GM12878 (cell line): Measurements from ENCODE around the gene PAX5. TPM values are rescaled to one million over a fixed set of nuclear protein-coding genes. Genes with fewer than 3 reads are reported as not detected.

Experiments used
- CEBPZ ChIP-seq: fragments of 150-350 bp; IDR thresholded peaks from 2 replicates; pipeline ENCODE4 v1.6.1; 2016; ENCODE audit warnings: low read depth, low read length
- CHD1 ChIP-seq: IDR thresholded peaks from 2 replicates; pipeline ENCODE4 v1.6.1; 2012; ENCODE audit warnings: low read depth, low read length, improper control_type of control experiment
- CREB1 ChIP-seq: IDR thresholded peaks from 2 replicates; pipeline ENCODE4 v1.6.1; 2012; ENCODE audit warnings: low read depth, mild to moderate bottlenecking, inconsistent platforms
- EP300 ChIP-seq, 2 experiments: fragments of 150-350 bp in 1 of 2; IDR thresholded peaks; 2 replicates each; pipeline ENCODE4 v1.6.1; 2011 to 2012; ENCODE audit warnings: low read depth in 2 of 2, low read length in 2 of 2, borderline replicate concordance in 1 of 2, improper control_type of control experiment in 1 of 2, inconsistent platforms in 1 of 2; ENCODE audit not compliant: control insufficient read depth in 1 of 2
- EZH2 ChIP-seq: IDR thresholded peaks from 2 replicates; pipeline ENCODE4 v1.6.1; 2012; ENCODE audit warnings: low read depth, mild to moderate bottlenecking, control low read depth, inconsistent platforms, low read length, borderline replicate concordance; ENCODE audit not compliant: control insufficient read depth
- FOS ChIP-seq: IDR thresholded peaks from 3 replicates; pipeline ENCODE4 v1.6.1; 2011; ENCODE audit warnings: borderline replicate concordance; ENCODE audit not compliant: insufficient read length; ENCODE audit errors: extremely low read depth
- FOXM1 ChIP-seq: IDR thresholded peaks from 2 replicates; pipeline ENCODE4 v1.6.1; 2012; ENCODE audit warnings: low read depth, mild to moderate bottlenecking, inconsistent platforms, low read length, moderate library complexity
- HDAC2 ChIP-seq: fragments of 200-600 bp; sonication (generic); IDR thresholded peaks from 2 replicates; pipeline ENCODE4 v1.6.1; 2017
- IKZF1 ChIP-seq: fragments of 450-650 bp; conservative IDR thresholded peaks from 2 replicates; pipeline ENCODE4 v1.6.1; 2017; ENCODE audit warnings: antibody characterized with exemption, mild to moderate bottlenecking
- MYB ChIP-seq: fragments of 150-350 bp; IDR thresholded peaks from 2 replicates; pipeline ENCODE4 v1.6.1; 2014; ENCODE audit warnings: mild to moderate bottlenecking, low read depth, low read length, borderline replicate concordance
- PAX8 ChIP-seq: fragments of 450-650 bp; IDR thresholded peaks from 2 replicates; pipeline ENCODE4 v1.6.1; 2017; ENCODE audit warnings: mild to moderate bottlenecking, moderate library complexity
- PML ChIP-seq: IDR thresholded peaks from 2 replicates; pipeline ENCODE4 v1.6.1; 2012; ENCODE audit warnings: low read length, inconsistent platforms
- RAD51 ChIP-seq: fragments of 450-650 bp; IDR thresholded peaks from 2 replicates; pipeline ENCODE4 v1.6.1; 2016; ENCODE audit warnings: moderate library complexity, mild to moderate bottlenecking, inconsistent platforms
- SP1 ChIP-seq: IDR thresholded peaks from one replicate; pipeline ENCODE4 v1.6.1; 2011; ENCODE audit warnings: low read depth, low read length
- STAT3 ChIP-seq: IDR thresholded peaks from 2 replicates; pipeline ENCODE4 v1.6.1; 2011; ENCODE audit warnings: low read depth, low read length, improper control_type of control experiment
- YY1 ChIP-seq: IDR thresholded peaks from 2 replicates; pipeline ENCODE4 v1.6.1; 2011; ENCODE audit warnings: low read depth, mild to moderate bottlenecking, low read length
- ZNF274 ChIP-seq: IDR thresholded peaks from one replicate; pipeline ENCODE4 v1.8.0; 2011; ENCODE audit not compliant: insufficient read length, insufficient read depth
- polyA plus RNA-seq, 11 experiments: library from polyadenylated mRNA; depleted of rRNA in 4 of 11; unstranded in 6 of 11; stranded (reverse) in 5 of 11; fragments of >200 nt; fragmentation: Nextera tagmentation in 4 of 11; fragmentation: Illumina TruSeq in 1 of 11; extraction: Ambion mirVana in 4 of 11; extraction: Trizol in 1 of 11; gene quantifications; 1 replicate in 1 of 11; 2 replicates in 10 of 11; pipeline versions ENCODE4 v1.2.1 to v1.2.3, GENCODE V29; 2011 to 2016; ENCODE audit warnings: inconsistent platforms in 2 of 11, missing spikeins in 2 of 11, low read depth in 1 of 11
- total RNA-seq, 4 experiments: library from RNA; depleted of rRNA in 3 of 4; stranded (reverse); fragments of >200 nt in 3 of 4; fragmentation: Illumina TruSeq in 1 of 4; extraction: Trizol in 1 of 4; gene quantifications; 2 replicates each; pipeline versions ENCODE4 v1.2.1 to v1.2.3, GENCODE V29; 2013 to 2021
- TF ChIP-seq, protein P1 (sequence below): IDR thresholded peaks from 2 replicates; pipeline ENCODE4 v1.6.1; 2012; ENCODE audit warnings: low read depth, low read length, improper control_type of control experiment
- TF ChIP-seq, protein P2 (sequence below): fragments of 450-650 bp; IDR thresholded peaks from 2 replicates; pipeline ENCODE4 v1.6.1; 2017; ENCODE audit warnings: borderline replicate concordance
- TF ChIP-seq, protein P3 (sequence below): fragments of 450-650 bp; IDR thresholded peaks from 2 replicates; pipeline ENCODE4 v1.6.1; 2014; ENCODE audit warnings: mild to moderate bottlenecking

The PAX5 gene
- total and polyA plus RNA-seq, 10 of the 15 experiments (the other 5 are each of a cell fraction or from before 2014, with no cell fraction given) = 2.2 to 123 (median 31.9) TPM

DNA sequence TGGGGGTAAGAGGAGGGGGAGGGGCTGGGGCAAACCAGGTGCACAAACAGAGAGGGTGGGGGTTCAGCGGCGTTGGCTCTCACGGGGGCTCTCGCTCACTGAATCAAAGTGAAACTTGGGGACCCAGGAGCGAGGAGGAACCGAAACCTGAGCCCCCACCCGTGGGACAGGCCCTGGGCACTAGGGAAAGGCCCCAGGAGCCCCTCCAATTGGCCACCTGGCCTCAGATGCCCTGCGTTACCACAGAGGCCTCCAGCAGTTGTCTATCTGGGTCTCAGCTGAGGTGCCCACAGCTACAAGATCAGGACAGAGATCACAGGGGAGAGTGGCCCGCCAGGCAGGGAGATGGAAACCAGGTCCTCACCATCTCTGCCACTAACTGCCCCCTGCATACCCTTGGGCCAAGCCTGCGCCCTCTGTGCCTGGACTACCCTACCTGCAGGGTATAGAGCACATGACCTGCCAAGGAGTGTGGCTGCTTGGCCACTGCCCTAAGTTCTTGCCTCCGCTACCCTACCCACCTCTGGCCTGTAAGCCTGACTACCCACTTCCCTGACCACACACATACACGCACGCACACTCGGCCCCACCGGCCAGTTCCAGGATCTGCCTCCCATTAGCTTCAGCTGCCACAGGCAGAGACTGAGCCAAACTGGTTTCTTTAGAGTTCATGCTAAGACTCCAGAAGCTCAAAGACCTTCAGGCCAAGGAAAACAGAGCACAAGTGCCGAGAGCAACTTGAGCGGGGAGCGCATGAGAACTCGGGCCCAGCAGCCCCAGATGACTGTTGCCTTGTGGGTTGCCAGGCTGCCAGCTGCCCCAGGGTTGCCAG, 39.9 kb downstream of the PAX5 start (continued):
- TF ChIP-seq FOXM1 (no peak), EP300 (IDR thresholded peaks at IDR 0.05; ENCODE audit: borderline replicate concordance in 1 of 2, control insufficient read depth in 1 of 2, low read depth in 2 of 2, low read length in 2 of 2) (peak; percentile 90 to 98), PML (no peak), ZNF274 (no peak), EZH2 (no peak), FOS (no peak), IKZF1 (peak; percentile 99), CREB1 (no peak), CHD1 (no peak; the same call in 1 of the 2 replicates), RAD51 (peak; percentile 52; the same call in 1 of the 2 replicates), STAT3 (0 out of 2 replicates have a peak, but pooled peaks have one; percentile 76), HDAC2 (no peak), PAX8 (no peak), MYB (no peak), SP1 (peak; percentile 86), CEBPZ (no peak), YY1 (peak; percentile 54)
- TF ChIP-seq, protein P1, sequence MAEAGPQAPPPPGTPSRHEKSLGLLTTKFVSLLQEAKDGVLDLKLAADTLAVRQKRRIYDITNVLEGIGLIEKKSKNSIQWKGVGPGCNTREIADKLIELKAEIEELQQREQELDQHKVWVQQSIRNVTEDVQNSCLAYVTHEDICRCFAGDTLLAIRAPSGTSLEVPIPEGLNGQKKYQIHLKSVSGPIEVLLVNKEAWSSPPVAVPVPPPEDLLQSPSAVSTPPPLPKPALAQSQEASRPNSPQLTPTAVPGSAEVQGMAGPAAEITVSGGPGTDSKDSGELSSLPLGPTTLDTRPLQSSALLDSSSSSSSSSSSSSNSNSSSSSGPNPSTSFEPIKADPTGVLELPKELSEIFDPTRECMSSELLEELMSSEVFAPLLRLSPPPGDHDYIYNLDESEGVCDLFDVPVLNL = no peak
- TF ChIP-seq, protein P2, sequence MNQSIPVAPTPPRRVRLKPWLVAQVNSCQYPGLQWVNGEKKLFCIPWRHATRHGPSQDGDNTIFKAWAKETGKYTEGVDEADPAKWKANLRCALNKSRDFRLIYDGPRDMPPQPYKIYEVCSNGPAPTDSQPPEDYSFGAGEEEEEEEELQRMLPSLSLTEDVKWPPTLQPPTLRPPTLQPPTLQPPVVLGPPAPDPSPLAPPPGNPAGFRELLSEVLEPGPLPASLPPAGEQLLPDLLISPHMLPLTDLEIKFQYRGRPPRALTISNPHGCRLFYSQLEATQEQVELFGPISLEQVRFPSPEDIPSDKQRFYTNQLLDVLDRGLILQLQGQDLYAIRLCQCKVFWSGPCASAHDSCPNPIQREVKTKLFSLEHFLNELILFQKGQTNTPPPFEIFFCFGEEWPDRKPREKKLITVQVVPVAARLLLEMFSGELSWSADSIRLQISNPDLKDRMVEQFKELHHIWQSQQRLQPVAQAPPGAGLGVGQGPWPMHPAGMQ = no peak
- TF ChIP-seq, protein P3, sequence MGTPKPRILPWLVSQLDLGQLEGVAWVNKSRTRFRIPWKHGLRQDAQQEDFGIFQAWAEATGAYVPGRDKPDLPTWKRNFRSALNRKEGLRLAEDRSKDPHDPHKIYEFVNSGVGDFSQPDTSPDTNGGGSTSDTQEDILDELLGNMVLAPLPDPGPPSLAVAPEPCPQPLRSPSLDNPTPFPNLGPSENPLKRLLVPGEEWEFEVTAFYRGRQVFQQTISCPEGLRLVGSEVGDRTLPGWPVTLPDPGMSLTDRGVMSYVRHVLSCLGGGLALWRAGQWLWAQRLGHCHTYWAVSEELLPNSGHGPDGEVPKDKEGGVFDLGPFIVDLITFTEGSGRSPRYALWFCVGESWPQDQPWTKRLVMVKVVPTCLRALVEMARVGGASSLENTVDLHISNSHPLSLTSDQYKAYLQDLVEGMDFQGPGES = no peak
